NB4 (cell line): ENCODE results near the gene USP24.

Experiments used
- DNase-seq: peaks from one replicate; pipeline ENCODE4 v3.0.0; 2010; ENCODE audit warnings: low read depth
- H3K4me3 ChIP-seq: one replicate; pipeline ENCODE4 v1.5.1; 2011; ENCODE audit warnings: mild to moderate bottlenecking, low read depth, low read length, moderate library complexity
- MYC ChIP-seq: IDR thresholded peaks from 2 replicates; pipeline ENCODE4 v1.6.1; 2011; ENCODE audit warnings: low read depth, low read length
- POLR2A ChIP-seq: IDR thresholded peaks from 2 replicates; pipeline ENCODE4 v1.6.1; 2011; ENCODE audit warnings: mild to moderate bottlenecking; ENCODE audit not compliant: insufficient read length; ENCODE audit errors: extremely low read depth
- TF ChIP-seq, protein P1 (sequence below): IDR thresholded peaks from one replicate; pipeline ENCODE4 v1.5.1; 2012; ENCODE audit warnings: low read depth, low read length
- TF ChIP-seq, protein P2 (sequence below): IDR thresholded peaks from 2 replicates; pipeline ENCODE4 v1.6.1; 2011; ENCODE audit warnings: low read depth, low read length

Gene USP24

DNA sequence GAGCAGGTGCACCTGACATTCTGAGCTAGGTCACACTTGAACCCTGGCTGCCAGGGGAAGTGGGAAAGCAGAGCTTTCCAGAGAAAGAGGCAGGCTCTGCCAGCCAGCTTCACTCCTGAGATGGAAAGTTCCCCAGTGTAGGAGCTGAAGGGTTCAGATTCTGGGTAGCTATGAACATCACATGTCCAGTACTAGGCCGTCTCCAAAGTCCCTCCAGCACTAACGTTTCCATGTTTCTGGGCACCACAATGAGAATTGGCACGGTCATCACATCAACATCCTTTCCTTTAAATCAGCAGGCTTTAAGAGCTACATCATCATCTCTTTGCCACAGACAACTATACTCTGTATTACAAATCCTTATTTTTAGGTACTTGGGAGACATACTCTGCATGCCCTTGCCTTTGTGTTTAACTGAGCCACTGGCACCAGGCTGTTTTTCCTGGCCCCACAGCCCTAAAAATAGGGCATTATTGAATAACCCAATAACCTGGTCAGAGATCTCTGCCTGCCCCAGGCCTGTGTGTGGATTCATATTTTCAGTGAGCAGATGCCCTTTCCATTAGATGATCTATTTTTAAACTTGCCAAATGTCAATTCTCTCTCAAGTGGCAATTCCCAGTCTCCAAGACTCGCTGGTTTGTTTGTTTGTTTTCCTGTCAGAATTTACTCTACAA, 35.4 kb upstream of the USP24 start:
- no peak for TF ChIP-seq POLR2A
- TF ChIP-seq MYC = no peak
- no peak overlapping the region for H3K4me3 ChIP-seq
- DNase-seq = no peak

DNA sequence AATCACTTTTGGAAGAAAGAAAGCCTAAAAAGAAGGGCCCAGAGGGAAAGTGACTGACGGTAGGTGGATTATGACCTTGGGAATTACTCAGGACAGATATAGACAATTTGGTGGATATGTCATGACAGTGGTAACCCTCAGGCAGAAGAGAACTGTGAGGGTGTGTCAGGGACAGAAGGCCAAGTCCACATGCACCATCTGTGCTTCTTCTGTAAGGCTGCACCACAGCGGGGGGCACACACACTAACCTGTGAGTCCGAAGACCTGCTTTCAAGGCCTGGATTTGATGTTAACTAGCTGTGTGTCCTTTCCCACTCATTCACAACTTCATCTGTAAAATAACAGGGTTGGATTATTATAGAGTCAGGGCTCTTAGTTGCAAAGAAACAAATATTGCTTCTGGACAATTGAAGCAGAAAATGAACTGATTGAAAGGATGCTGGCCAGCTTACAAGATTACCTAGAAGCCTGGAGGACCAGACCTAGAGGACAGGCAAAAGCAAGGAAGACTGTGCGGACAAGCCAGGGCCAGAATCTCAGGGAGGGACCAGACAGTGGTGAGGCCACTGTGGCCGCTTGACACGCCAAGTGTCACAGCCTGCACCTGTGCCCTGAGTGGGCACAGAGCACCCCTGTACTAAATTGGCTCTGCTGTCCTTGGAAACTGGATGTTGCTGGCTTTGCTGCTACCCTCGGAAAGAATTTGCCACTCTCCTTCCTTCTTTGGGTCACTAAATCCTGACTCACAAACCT, 34.7 kb upstream of the USP24 start:
- H3K4me3 ChIP-seq = no peak overlapping the region
- no peak for DNase-seq
- TF ChIP-seq, protein P1, sequence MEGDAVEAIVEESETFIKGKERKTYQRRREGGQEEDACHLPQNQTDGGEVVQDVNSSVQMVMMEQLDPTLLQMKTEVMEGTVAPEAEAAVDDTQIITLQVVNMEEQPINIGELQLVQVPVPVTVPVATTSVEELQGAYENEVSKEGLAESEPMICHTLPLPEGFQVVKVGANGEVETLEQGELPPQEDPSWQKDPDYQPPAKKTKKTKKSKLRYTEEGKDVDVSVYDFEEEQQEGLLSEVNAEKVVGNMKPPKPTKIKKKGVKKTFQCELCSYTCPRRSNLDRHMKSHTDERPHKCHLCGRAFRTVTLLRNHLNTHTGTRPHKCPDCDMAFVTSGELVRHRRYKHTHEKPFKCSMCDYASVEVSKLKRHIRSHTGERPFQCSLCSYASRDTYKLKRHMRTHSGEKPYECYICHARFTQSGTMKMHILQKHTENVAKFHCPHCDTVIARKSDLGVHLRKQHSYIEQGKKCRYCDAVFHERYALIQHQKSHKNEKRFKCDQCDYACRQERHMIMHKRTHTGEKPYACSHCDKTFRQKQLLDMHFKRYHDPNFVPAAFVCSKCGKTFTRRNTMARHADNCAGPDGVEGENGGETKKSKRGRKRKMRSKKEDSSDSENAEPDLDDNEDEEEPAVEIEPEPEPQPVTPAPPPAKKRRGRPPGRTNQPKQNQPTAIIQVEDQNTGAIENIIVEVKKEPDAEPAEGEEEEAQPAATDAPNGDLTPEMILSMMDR = no peak
- TF ChIP-seq MYC = no peak
- no peak for TF ChIP-seq POLR2A
- TF ChIP-seq, protein P2, sequence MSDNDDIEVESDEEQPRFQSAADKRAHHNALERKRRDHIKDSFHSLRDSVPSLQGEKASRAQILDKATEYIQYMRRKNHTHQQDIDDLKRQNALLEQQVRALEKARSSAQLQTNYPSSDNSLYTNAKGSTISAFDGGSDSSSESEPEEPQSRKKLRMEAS = no peak

DNA sequence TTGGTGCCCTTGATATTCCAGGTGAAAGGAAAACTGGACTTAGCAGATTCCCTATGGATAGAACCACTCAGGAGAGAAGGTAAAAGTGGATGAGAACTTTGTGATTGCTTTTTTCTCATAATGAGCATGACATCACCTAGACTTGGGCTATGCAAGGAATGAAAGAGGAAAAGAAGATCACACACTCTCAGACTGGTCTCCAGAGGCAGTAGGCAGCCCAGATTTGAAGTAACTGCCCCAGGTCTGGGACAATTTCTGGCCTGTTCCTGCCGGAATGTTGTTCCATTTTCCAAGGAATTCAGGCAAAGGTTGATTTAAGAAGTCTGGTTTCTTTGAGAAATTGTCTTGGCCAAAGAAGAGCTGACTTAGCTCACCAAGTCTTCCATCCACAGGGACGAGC, 31.7 kb upstream of the USP24 start:
- H3K4me3 ChIP-seq = no peak overlapping the region
- TF ChIP-seq, protein P1 = no peak
- TF ChIP-seq POLR2A = no peak
- DNase-seq = no peak

DNA sequence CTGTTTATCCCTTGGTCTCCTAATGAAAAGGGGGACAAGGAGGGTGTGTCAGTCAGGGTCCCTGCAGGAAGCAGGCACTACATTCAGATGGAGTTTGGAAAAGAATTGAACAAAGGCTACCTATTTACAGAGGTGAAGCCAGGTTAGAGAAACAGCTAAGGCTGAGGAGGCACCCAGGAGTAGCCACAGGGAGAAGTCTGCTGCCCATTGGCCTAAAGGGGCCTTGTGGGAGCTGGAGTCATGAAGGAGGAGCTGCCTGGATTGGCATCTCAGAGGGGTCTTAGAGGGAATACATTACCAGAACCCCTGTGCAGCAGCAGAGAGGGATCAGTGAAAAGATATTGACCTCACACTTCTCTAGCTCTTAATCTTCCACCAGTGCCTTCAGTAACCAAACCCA, 31.2 kb upstream of the USP24 start:
- no peak overlapping the region for H3K4me3 ChIP-seq
- DNase-seq = no peak
- no peak for TF ChIP-seq MYC
- TF ChIP-seq, protein P2 = no peak
- TF ChIP-seq, protein P1 = no peak
- TF ChIP-seq POLR2A = no peak

DNA sequence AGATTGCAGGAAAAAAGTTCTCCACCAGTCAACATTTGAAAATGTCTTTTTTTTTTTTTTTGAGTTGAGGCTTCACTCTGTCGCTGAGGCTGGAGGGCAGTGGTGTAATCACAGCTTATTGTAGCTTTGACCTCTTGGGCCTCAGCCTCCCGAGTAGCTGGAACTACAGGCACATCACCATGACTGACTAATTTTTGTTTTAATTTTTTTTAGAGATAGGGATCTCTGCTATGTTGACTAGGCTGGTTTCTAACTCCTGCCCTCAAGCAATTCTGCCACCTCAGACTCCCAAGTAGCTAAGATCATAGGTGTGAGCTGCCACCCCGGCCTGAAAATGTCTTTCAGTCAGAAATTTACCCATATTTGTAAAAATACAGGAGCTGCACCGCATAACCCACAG, 30.6 kb upstream of the USP24 start:
- H3K4me3 ChIP-seq = no peak overlapping the region
- DNase-seq = peak; percentile 8
- TF ChIP-seq, protein P2 = no peak
- TF ChIP-seq, protein P1 = no peak
- no peak for TF ChIP-seq MYC
- no peak for TF ChIP-seq POLR2A

DNA sequence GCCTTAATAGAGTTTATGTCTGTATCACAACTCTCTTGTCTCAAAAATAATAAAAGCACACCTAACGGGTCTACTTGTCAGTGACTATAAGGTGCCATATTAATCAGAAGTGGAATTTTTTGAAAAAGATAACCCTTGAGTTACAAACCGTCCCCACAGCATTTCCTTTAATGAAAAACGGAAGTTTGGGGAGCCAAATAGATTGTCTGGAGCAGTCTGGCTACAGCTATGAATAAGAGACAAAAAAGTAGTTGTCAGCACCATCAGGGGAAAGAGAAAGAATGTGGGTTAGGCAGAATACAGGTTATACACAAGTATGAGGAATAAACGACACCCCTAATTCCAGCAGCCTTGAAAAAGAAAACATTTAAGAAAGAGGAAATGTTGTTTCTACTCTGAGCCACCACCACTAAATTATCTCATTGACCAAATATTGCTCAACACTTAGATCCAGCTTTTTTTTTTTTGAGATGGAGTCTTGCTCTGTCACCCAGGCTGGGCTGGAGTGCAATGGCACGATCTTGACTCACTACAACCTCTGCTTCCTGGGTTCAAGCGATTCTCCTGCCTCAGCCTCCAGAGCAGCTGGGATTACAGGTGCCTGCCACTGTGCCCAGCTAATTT, 29.4 kb upstream of the USP24 start:
- no peak for TF ChIP-seq MYC
- TF ChIP-seq, protein P1 = no peak
- TF ChIP-seq POLR2A = no peak
- TF ChIP-seq, protein P2 = no peak
- DNase-seq = peak; percentile 75
- peak overlapping the region; percentile 19 for H3K4me3 ChIP-seq
